ENCODE measurements around the gene ISCU. TPM values are rescaled to one million over a fixed set of nuclear protein-coding genes. Genes with fewer than 3 reads are reported as not detected.

The ISCU gene
- total and polyA plus RNA-seq, 9 of the 15 experiments (the other 6 are each of a cell fraction or from before 2014, with no cell fraction given), result 15.9 to 92.5 (median 77.3) TPM

GRCh38 chr12:108606492-108606891 is 44.1 kb downstream of the ISCU start:
- H3K79me2 ChIP-seq (ENCODE audit: control insufficient read depth, insufficient read depth, low read length), result no peaks in the 10 kb centered on the region
- no peak overlapping the region for H2AFZ ChIP-seq (ENCODE audit: low read depth, low read length)
- peaks cover 9 to 16% of the 10 kb centered on the region in 2 experiments for H3K4me1 ChIP-seq (replicated peaks in 1 of 2; ENCODE audit: control insufficient read depth in 2 of 2, insufficient read depth in 2 of 2, low read length in 2 of 2)
- ChIA-PET CTCF (ENCODE audit: low intra/inter-chr PET ratio) (no interaction called here), POLR2A (no interaction called here)
- WGBS (ENCODE audit: insufficient coverage, low coverage, missing lambda C conversion rate), result 50% methylated on average over 9 of the region's 9 CpGs
- intact Hi-C loops (cut with micrococcal nuclease), result no loop called here
- no peaks in the 10 kb centered on the region for H3K9me3 ChIP-seq (replicated peaks; ENCODE audit: control insufficient read depth, insufficient read depth, low read depth, low read length)
- TF ChIP-seq SNIP1 (IDR thresholded peaks at IDR 0.05; ENCODE audit: low read depth) (no peak), ZNF398 (CRISPR knock-in tag; IDR thresholded peaks at IDR 0.05) (no peak), ZNF436 (CRISPR knock-in tag; IDR thresholded peaks at IDR 0.05) (no peak), E4F1 (CRISPR knock-in tag; IDR thresholded peaks at IDR 0.05; ENCODE audit: borderline replicate concordance) (no peak), SMC3 (conservative IDR thresholded peaks at IDR 0.05; ENCODE audit: insufficient read depth, low read depth, low read length) (no peak), ATF3 (IDR thresholded peaks at IDR 0.05) (no peak), ATF3 (CRISPR knock-in tag; conservative IDR thresholded peaks at IDR 0.05) (no peak), SRSF1 (IDR thresholded peaks at IDR 0.05; ENCODE audit: low read depth, low read length) (no peak), SIN3A (IDR thresholded peaks at IDR 0.05; ENCODE audit: borderline replicate concordance in 2 of 2, control insufficient read depth in 1 of 2, low read depth in 2 of 2, low read length in 2 of 2) (no peak), MYC (IDR thresholded peaks at IDR 0.05; ENCODE audit: low read depth, low read length) (no peak), MYC (CRISPR knock-in tag; IDR thresholded peaks at IDR 0.05; ENCODE audit: borderline replicate concordance, low read depth) (no peak), BRF1 (IDR thresholded peaks at IDR 0.05; ENCODE audit: borderline replicate concordance, extremely low read depth, insufficient read length) (no peak), MTA1 (IDR thresholded peaks at IDR 0.05; ENCODE audit: borderline replicate concordance) (no peak), ZBED1 (IDR thresholded peaks at IDR 0.05) (no peak), THRB (CRISPR knock-in tag; conservative IDR thresholded peaks at IDR 0.05) (no peak), ZC3H11A (IDR thresholded peaks at IDR 0.05; ENCODE audit: low read depth, low read length) (no peak), RBM17 (IDR thresholded peaks at IDR 0.05; ENCODE audit: borderline replicate concordance, low read depth, low read length) (no peak)
- FAIRE-seq (no peak), DNase-seq (ENCODE audit: extremely low read depth in 1 of 4, low spot score in 3 of 4) (no peak), ATAC-seq (no peak)
- no peaks in the 10 kb centered on the region for H4K20me1 ChIP-seq (replicated peaks; ENCODE audit: control insufficient read depth, insufficient read depth, low read length)
- H3K4me2 ChIP-seq (ENCODE audit: insufficient read depth, low read length), result no peak overlapping the region
- no peak overlapping the region for H3K27ac ChIP-seq (ENCODE audit: extremely low read depth, low read depth, low read length)
- in situ Hi-C loops (cut with MboI), result no loop called here
- no TSS peak for BruUV-seq (replicated peaks)
- H3K27me3 ChIP-seq (ENCODE audit: control insufficient read depth in 2 of 2, insufficient read depth in 2 of 2, low read length in 2 of 2), result no peaks in the 10 kb centered on the region
- no peak overlapping the region for H3K4me3 ChIP-seq
- H3K36me3 ChIP-seq (ENCODE audit: control insufficient read depth, insufficient read depth, low read length), result no peaks in the 10 kb centered on the region
- H3K9ac ChIP-seq (ENCODE audit: insufficient read depth in 1 of 2, low read depth in 2 of 2, low read length in 2 of 2), result no peak overlapping the region; a peak in 1 of 4 replicates
- no peaks in the 10 kb centered on the region for H3K9me1 ChIP-seq (ENCODE audit: control insufficient read depth, insufficient read depth, low read length)
